ENCODE data around the gene NEU4. TPM values are rescaled to one million over a fixed set of nuclear protein-coding genes. Genes with fewer than 3 reads are reported as not detected.
"Not testable (repeated sequence)": the region's sequence is repeated elsewhere in the genome, so short reads cannot be mapped to it uniquely, and the experiment has no call there.

The NEU4 gene
- total RNA-seq, 1 donor from 2014 or later, result not detected

- DNase-seq, result no peak
- intact Hi-C loops (cut with micrococcal nuclease), result no loop called here
Observed at GRCh38 chr2:241777170-241777685, 31.8 kb upstream of the NEU4 start.

GRCh38 chr2:241777686-241778627, 31.0 kb upstream of the NEU4 start:
- H3K4me3 ChIP-seq, result no peak overlapping the region
- DNase-seq, result no peak
- no peak for TF ChIP-seq CTCF (IDR thresholded peaks at IDR 0.05; ENCODE audit: borderline replicate concordance)
- intact Hi-C loops (cut with micrococcal nuclease), result no loop called here
- H3K27me3 ChIP-seq (ENCODE audit: low read depth), result peaks cover 51% of the 10 kb centered on the region
- no peaks in the 10 kb centered on the region for H3K4me1 ChIP-seq
- no peak overlapping the region for H3K27ac ChIP-seq (replicated peaks)
- no peaks in the 10 kb centered on the region for H3K36me3 ChIP-seq
- peaks cover 8% of the 10 kb centered on the region for H3K9me3 ChIP-seq (replicated peaks)

More at GRCh38 chr2:241777170-241777685, 31.8 kb upstream of the NEU4 start:
- H3K9me3 ChIP-seq (replicated peaks), result peaks cover 8% of the 10 kb centered on the region
- H3K27ac ChIP-seq (replicated peaks), result no peak overlapping the region
- H3K27me3 ChIP-seq (ENCODE audit: low read depth), result peaks cover 57% of the 10 kb centered on the region
- H3K36me3 ChIP-seq, result no peaks in the 10 kb centered on the region
- H3K4me1 ChIP-seq, result no peaks in the 10 kb centered on the region
- TF ChIP-seq CTCF (IDR thresholded peaks at IDR 0.05; ENCODE audit: borderline replicate concordance), result no peak
- no peak overlapping the region for H3K4me3 ChIP-seq

GRCh38 chr2:241780939-241781569, 27.9 kb upstream of the NEU4 start:
- no peak for DNase-seq
- intact Hi-C loops (cut with micrococcal nuclease), result no loop called here
- no peak overlapping the region for H3K4me3 ChIP-seq
- no peaks in the 10 kb centered on the region for H3K4me1 ChIP-seq
- peaks cover 20% of the 10 kb centered on the region for H3K27me3 ChIP-seq (ENCODE audit: low read depth)
- peaks cover 8% of the 10 kb centered on the region for H3K9me3 ChIP-seq (replicated peaks)
- H3K27ac ChIP-seq (replicated peaks), result no peak overlapping the region
- no peaks in the 10 kb centered on the region for H3K36me3 ChIP-seq
- TF ChIP-seq CTCF (IDR thresholded peaks at IDR 0.05; ENCODE audit: borderline replicate concordance), result no peak

- H3K9me3 ChIP-seq (replicated peaks); H3K36me3 ChIP-seq; H3K4me1 ChIP-seq; intact Hi-C loops (cut with micrococcal nuclease); H3K4me3 ChIP-seq; H3K27ac ChIP-seq (replicated peaks); DNase-seq: not testable (repeated sequence)
- peaks cover 10% of the 10 kb centered on the region for H3K27me3 ChIP-seq (ENCODE audit: low read depth)
Observed at GRCh38 chr2:241782053-241782452, 26.9 kb upstream of the NEU4 start.

- H3K4me3 ChIP-seq, result no peak overlapping the region
- DNase-seq, result no peak
- H3K36me3 ChIP-seq, result no peaks in the 10 kb centered on the region
- H3K27me3 ChIP-seq (ENCODE audit: low read depth), result no peaks in the 10 kb centered on the region
- intact Hi-C loops (cut with micrococcal nuclease), result no loop called here
- H3K9me3 ChIP-seq (replicated peaks), result no peaks in the 10 kb centered on the region
- TF ChIP-seq CTCF (IDR thresholded peaks at IDR 0.05; ENCODE audit: borderline replicate concordance), result no peak
- peaks cover 6% of the 10 kb centered on the region for H3K4me1 ChIP-seq
- no peak overlapping the region for H3K27ac ChIP-seq (replicated peaks)
Observed at GRCh38 chr2:241788135-241788534, 20.9 kb upstream of the NEU4 start.

All from left ventricle myocardium inferior (tissue), 1 donor.